Neural progenitor cell (in vitro differentiated cells): ENCODE measurements around the gene ZMYND8.

Source experiments
- CTCF ChIP-seq: fragments of 200-600 bp; sonication (generic); IDR thresholded peaks from 2 replicates; pipeline ENCODE4 v1.5.1; 2017; ENCODE audit warnings: antibody characterized with exemption, mild to moderate bottlenecking
- EZH2 ChIP-seq: fragments of 200-600 bp; sonication (generic); IDR thresholded peaks from 2 replicates; pipeline ENCODE4 v1.6.1; 2017; ENCODE audit warnings: antibody characterized with exemption, mild to moderate bottlenecking, moderate library complexity

GRCh38 chr20:47379433-47380150 is 23.1 kb upstream of the ZMYND8 start:
- no peak for TF ChIP-seq CTCF
- TF ChIP-seq EZH2: no peak
